H1 (cell line): ENCODE data around the gene SLC22A14. TPM values are rescaled to one million over a fixed set of nuclear protein-coding genes. Genes with fewer than 3 reads are reported as not detected.

Source experiments
- CHD2 ChIP-seq: IDR thresholded peaks from 2 replicates; pipeline ENCODE4 v1.6.1; 2012; ENCODE audit warnings: low read length, improper control_type of control experiment
- PHF8 ChIP-seq: fragments of 200-600 bp; sonication (generic); conservative IDR thresholded peaks from 2 replicates; pipeline ENCODE4 v1.7.1; 2012; ENCODE audit warnings: low read depth, mild to moderate bottlenecking, inconsistent platforms, low read length, moderate library complexity
- RXRA ChIP-seq: IDR thresholded peaks from 2 replicates; pipeline ENCODE4 v1.6.1; 2011; ENCODE audit warnings: low read depth, mild to moderate bottlenecking, low read length, moderate library complexity; ENCODE audit not compliant: insufficient read depth
- TBP ChIP-seq: IDR thresholded peaks from 2 replicates; pipeline ENCODE4 v1.6.1; 2011; ENCODE audit warnings: low read depth, low read length, improper control_type of control experiment
- TCF12 ChIP-seq: IDR thresholded peaks from 2 replicates; pipeline ENCODE4 v1.6.1; 2011; ENCODE audit warnings: low read depth, mild to moderate bottlenecking, low read length
- polyA plus RNA-seq, 7 experiments: library from polyadenylated mRNA; depleted of rRNA in 3 of 7; stranded (reverse) in 5 of 7; unstranded in 2 of 7; fragments of >200 nt in 5 of 7; fragments of 200-250 nt in 2 of 7; gene quantifications; 1 replicate in 5 of 7; 2 replicates in 1 of 7; 4 replicates in 1 of 7; pipeline versions ENCODE4 v1.2.1 to v1.2.3, GENCODE V29; 2011 to 2013; ENCODE audit warnings: missing spikeins in 2 of 7, mixed read lengths in 2 of 7
- total RNA-seq: library from RNA; stranded (reverse); fragmentation: NEBNext Ultra II Directional; extraction: Animal tissue kit (Norgen Biotek cat#: 25700); gene quantifications from 2 replicates; pipeline ENCODE4 v1.2.1, GENCODE V29; 2021

Gene SLC22A14
- total and polyA plus RNA-seq, 2 of the 8 experiments (the other 6 are each of a cell fraction or from before 2014, with no cell fraction given), result 0.03 TPM; not detected in 1

- TF ChIP-seq CHD2 (no peak), TCF12 (no peak), TBP (no peak), RXRA (no peak), PHF8 (no peak)
Measured at GRCh38 chr3:38365469-38366062, 83.5 kb downstream of the SLC22A14 start (continued).
